ENCODE data around the gene FKBP5.

DNA sequence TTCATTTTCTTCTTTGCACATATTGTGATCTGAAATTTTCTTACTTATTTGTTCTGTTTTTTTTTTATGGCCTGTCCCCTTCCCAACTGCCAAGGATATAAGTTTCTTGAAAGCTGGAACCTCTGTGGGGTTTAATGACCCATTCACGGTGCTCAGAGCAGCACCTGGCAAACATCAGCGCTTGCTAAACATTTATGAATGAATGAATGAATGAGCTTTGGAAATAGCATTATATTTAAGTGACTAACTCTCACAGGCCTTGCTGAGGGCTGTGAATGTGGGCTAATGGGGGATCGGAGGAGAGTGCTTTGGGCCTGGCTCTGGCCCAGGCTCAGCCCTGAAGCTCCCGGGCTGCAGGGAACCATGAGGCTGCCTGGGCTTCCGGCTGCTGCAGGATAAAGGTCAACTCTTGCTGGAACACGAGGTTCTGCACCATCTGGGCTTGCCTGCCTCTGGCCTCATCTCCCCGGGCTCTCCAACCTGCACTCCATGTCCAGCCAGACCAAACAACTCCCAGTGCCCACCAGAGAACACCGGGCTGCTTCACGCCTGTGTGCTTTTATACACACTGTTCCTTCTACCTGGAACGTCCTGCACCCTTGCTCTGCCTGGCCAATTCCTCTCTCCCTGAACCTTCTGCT is 33.5 kb upstream of the FKBP5 start:
- TF ChIP-seq YY1 (IDR thresholded peaks at IDR 0.05; ENCODE audit: low read depth) (no peak), TAF1 (IDR thresholded peaks at IDR 0.05; ENCODE audit: low read depth) (no peak), CREB1 (IDR thresholded peaks at IDR 0.05; ENCODE audit: low read depth) (no peak), EP300 (IDR thresholded peaks at IDR 0.05; ENCODE audit: borderline replicate concordance) (no peak), TCF12 (IDR thresholded peaks at IDR 0.05; ENCODE audit: low read depth) (no peak), NFIC (IDR thresholded peaks at IDR 0.05) (no peak)

Data from Ishikawa (cell line).